ENCODE results near the gene PRKAR2B. TPM values are rescaled to one million over a fixed set of nuclear protein-coding genes. Genes with fewer than 3 reads are reported as not detected.
"Not testable (repeated sequence)": the region's sequence is repeated elsewhere in the genome, so short reads cannot be mapped to it uniquely, and the experiment has no call there.

Gene PRKAR2B
- total RNA-seq, 2 experiments from 2014 or later, result 1.1 to 1.3 TPM

DNA sequence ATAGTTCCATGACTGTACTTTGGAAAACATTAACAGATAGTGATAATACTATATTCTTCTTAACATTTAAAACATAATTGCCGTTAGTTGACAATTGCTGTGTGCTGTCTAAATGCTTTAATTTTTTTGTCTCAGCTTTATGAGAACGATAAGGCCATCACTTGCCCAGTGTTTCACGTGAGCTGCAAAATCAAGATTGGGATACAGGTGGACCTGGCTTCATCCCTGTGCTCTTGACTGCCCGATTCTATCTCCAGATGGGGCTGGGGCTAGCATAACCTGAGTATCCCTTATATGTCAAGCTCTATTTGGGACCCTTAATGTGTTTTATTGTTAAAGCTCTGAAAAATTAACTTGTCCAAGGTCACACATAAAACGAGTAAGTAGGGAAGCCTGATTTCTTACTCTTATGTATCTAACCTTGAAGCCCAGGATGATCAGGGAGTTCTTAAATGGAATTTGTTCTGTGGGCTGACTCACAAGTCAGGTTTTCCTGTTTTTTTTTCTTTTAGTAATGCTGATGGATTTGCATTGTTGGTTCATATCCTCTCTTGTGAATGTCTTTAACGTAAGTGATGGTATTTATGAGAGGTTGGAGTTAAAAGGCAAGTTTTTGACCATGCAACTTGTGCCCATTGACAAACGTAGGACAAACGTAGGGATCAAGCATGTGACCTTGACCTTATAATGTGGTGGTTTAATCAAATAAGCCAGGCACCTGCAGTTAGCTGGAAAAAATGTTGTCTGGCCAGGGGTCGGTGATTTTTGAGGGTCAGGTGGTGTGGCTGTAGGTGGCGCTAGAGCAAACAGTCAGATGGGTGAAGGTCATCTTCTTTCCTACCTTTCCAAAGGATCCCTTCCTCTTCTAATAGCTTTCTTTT is 3.6 kb downstream of the PRKAR2B start:
- DNase-seq (no peak), ATAC-seq (no peak)
- Mint-ChIP-seq H3K27ac (no peak overlapping the region), H3K4me1 (peaks cover 13% of the 10 kb centered on the region), H3K36me3 (no peaks in the 10 kb centered on the region), H3K27me3 (peaks cover 58% of the 10 kb centered on the region), H3K4me3 (no peak overlapping the region), H3K9me3 (ENCODE audit: low read depth) (no peaks in the 10 kb centered on the region)
- CTCF ChIA-PET, result no interaction called here

DNA sequence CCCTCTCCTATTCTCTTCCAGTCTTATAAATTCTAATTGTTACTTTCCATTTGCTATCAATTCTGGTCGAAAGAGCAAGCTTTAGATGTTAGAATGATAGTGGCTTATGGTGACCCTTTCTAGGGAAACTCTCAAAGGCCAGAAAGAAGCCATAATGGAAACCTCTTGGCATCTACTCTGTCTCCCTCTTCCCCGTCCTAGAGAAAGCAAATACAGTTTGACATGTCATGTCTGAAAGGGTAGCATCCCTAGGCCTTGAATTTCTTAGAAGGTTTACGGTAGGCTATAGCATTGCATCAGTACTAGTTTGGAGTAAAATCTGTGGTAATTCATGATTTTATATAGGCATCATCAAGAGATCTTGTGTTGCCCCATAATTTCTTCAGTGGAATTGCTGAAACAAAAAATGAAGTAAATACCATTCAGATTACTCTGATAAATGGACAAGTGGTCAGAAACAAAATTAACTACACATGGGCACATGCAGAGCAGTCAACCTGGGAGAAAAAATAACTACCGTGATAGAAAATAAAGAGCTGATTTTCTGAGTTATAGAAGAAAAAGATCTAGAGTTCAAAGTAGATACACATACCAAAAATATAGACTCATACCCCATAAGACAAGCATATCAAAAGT is 4.4 kb downstream of the PRKAR2B start:
- H3K36me3 Mint-ChIP-seq, result no peaks in the 10 kb centered on the region
- no peak overlapping the region for H3K4me3 Mint-ChIP-seq
- H3K27me3 Mint-ChIP-seq, result peaks cover 57% of the 10 kb centered on the region
- DNase-seq (no peak), ATAC-seq (no peak)
- H3K9me3 Mint-ChIP-seq (ENCODE audit: low read depth), result no peaks in the 10 kb centered on the region
- H3K27ac Mint-ChIP-seq, result no peak overlapping the region
- CTCF ChIA-PET, result no interaction called here
- H3K4me1 Mint-ChIP-seq, result peaks cover 12% of the 10 kb centered on the region

DNA sequence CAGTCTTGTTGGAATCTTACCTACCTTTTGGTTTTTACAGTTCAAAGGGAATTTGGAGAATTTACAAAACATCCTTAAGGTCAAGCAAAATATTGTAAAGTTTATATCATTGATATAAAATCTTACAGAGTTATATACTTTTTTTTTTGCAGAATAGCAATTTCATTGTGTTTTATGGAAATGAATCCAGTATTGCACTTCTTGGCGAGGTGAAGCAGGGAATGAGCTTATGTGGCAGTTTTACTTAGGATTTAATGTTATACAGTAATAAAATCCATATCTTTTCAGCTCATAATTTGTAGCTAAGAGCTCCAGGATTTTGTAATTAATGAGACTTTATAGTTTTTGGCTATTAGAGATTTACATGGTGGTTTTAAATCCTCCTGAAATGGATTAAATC is 5.0 kb downstream of the PRKAR2B start:
- Mint-ChIP-seq H3K9me3 (ENCODE audit: low read depth) (no peaks in the 10 kb centered on the region), H3K4me3 (no peak overlapping the region), H3K27ac (no peak overlapping the region), H3K27me3 (peaks cover 56% of the 10 kb centered on the region), H3K4me1 (peaks cover 10% of the 10 kb centered on the region), H3K36me3 (no peaks in the 10 kb centered on the region)
- DNase-seq (no peak), ATAC-seq (no peak)
- CTCF ChIA-PET, result no interaction called here

DNA sequence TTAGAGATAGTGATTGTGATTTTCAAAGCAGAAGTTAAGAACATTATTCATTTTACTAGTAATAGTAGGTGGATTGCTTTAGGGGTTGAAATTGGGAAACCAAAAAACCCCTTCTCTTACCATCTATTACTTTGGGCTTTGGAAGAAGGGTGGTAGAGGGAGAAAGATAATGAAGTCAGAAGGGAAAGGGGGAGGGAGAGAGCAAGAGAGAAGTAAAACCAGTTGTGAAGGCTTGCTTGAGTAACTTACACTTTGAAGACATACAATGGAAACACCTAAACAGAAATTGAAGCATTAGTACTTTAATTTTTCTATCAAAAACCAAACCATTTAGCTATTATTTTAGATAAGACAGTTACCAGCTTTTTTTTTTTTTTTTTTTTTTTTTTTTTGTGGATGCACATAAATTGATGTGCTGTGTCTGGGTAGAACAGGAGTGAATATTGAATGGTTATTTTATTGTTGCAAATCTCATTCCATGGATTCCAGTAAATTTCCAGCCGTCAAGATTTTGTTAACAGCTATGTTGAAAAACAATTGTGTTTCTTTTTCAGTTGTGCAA is 5.5 kb downstream of the PRKAR2B start:
- Mint-ChIP-seq H3K4me1 (peaks cover 10% of the 10 kb centered on the region), H3K4me3 (no peak overlapping the region), H3K9me3 (ENCODE audit: low read depth) (no peaks in the 10 kb centered on the region), H3K36me3 (no peaks in the 10 kb centered on the region), H3K27me3 (peaks cover 56% of the 10 kb centered on the region), H3K27ac (no peak overlapping the region)
- CTCF ChIA-PET, result no interaction called here
- ATAC-seq (no peak), DNase-seq (no peak)

DNA sequence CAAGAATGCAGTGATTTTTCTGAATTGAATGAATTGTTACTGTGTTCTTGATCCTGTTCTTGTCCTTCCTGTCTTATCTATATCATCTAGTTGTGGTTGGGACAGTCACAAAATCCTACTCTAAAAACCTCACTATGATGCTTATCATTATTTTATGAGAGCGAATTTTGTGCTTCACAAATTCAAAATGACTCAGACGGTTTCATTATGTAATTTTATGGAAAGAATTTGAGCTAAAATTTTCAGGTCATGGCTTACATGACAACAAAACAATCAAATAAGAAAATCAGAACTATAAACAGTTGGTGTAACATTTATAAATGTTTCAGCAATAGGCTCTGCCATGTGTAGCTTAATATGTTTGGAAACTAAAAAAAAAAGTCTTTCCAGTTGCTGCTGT is 6.9 kb downstream of the PRKAR2B start:
- Mint-ChIP-seq H3K27ac (no peak overlapping the region), H3K9me3 (ENCODE audit: low read depth) (no peaks in the 10 kb centered on the region), H3K36me3 (no peaks in the 10 kb centered on the region), H3K4me3 (no peak overlapping the region), H3K27me3 (peaks cover 45% of the 10 kb centered on the region), H3K4me1 (peaks cover 2% of the 10 kb centered on the region)
- DNase-seq (no peak), ATAC-seq (no peak)
- CTCF ChIA-PET, result no interaction called here

DNA sequence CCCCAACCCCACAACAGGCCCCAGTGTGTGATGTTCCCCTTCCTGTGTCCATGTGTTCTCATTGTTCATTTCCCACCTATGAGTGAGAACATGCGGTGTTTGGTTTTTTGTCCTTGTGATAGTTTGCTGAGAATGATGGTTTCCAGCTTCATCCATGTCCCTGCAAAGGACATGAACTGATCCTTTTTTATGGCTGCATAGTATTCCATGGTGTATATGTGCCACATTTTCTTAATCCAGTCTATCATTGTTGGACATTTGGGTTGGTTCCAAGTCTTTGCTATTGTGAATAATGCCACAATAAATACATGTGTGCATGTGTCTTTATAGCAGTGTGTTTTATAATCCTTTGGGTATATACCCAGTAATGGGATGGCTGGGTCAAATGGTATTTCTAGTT is 10.5 kb downstream of the PRKAR2B start:
- peaks cover 26% of the 10 kb centered on the region for H3K27me3 Mint-ChIP-seq
- H3K27ac Mint-ChIP-seq; H3K9me3 Mint-ChIP-seq (ENCODE audit: low read depth); H3K4me3 Mint-ChIP-seq; H3K36me3 Mint-ChIP-seq; DNase-seq; H3K4me1 Mint-ChIP-seq; ATAC-seq; CTCF ChIA-PET: not testable (repeated sequence)

DNA sequence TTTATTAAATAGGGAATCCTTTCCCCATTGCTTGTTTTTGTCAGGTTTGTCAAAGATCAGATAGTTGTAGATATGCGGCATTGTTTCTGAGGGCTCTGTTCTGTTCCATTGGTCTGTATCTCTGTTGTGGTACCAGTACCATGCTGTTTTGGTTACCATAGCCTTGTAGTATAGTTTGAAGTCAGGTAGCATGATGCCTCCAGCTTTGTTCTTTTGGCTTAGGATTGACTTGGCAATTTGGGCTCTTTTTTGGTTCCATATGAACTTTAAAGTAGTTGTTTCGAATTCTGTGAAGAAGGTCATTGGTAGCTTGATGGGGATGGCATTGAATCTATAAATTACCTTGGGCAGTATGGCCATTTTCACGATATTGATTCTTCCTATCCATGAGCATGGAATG is 11.6 kb downstream of the PRKAR2B start:
- H3K27me3 Mint-ChIP-seq, result peaks cover 22% of the 10 kb centered on the region
- H3K27ac Mint-ChIP-seq; ATAC-seq; H3K9me3 Mint-ChIP-seq (ENCODE audit: low read depth); DNase-seq; H3K4me1 Mint-ChIP-seq; H3K4me3 Mint-ChIP-seq; H3K36me3 Mint-ChIP-seq; CTCF ChIA-PET: not testable (repeated sequence)

DNA sequence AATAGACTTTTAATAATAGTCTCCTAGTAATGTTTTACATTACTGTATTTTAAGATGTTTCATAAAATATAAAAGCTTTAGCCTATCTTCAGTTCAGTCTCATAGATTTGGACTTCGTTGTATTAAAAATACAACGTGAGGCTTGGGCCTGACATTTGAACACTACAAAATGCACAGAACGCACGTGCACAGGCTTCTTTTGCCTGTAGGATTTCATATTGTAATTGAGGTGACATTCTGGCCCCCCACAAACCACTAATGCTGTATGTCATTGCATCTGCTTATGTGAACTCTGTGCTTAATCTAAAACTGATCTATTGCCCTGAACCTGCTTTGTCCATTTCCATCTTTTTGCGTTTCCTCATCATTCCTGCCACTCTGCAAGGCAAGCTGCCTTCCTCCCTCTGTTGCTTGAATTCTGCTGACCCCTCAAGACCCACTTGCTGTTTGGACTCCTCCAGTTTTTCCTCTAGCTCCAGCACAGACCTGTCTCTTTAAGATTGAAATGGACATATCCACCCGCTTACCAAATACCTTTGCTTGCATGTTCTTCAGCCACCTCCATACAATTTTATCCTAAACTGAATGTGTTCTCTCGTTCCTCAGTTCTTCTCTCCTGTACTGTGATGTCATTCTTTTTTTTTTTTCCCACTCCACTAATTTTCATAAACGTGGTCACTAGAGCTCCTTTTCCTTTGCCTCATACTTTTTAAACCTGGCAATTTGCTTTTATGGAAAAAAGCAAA is 12.4 kb downstream of the PRKAR2B start:
- CTCF ChIA-PET, result no interaction called here
- H3K9me3 Mint-ChIP-seq (ENCODE audit: low read depth), result no peaks in the 10 kb centered on the region
- peaks cover 17% of the 10 kb centered on the region for H3K27me3 Mint-ChIP-seq
- no peak for ATAC-seq
- no peak overlapping the region for H3K4me3 Mint-ChIP-seq
- H3K4me1 Mint-ChIP-seq, result no peaks in the 10 kb centered on the region
- no peak for DNase-seq
- no peaks in the 10 kb centered on the region for H3K36me3 Mint-ChIP-seq
- H3K27ac Mint-ChIP-seq, result no peak overlapping the region

DNA sequence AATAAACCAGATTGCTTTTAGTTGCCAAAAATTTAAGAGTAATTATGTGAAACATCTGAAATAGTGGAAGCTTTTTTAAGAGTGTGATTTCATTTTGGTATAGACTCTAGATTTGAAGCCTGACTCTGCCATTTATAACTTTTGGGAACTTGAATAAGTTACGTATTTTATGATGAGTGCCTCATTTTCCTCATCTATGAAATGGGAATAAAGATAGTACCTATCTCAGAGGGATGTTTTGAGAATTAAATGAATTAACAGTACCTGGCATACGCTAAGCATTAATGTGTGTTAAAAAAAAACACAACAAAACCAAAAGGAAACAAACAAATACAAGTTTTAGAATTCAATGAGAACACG is 12.9 kb downstream of the PRKAR2B start:
- CTCF ChIA-PET, result no interaction called here
- no peaks in the 10 kb centered on the region for H3K36me3 Mint-ChIP-seq
- no peaks in the 10 kb centered on the region for H3K4me1 Mint-ChIP-seq

DNA sequence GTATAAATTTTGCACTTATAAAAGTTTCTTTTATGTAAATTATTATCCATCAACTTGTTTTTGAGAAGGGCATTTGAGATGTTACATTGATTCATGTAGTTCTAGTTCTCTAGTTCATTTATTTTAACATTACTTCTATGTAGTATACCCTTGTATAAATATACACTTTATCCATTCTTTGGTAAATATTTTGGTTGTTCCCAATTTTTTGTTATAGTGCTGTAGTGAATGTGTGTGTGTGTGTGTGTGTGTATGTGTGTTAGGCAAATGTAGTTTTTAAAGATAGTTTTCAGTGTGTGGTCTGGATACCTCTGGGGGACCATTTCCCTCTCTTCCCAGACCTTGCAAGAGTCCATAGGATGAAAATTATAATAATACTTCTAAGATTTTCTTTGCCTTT is 15.0 kb downstream of the PRKAR2B start:
- ATAC-seq (no peak), DNase-seq (no peak)
- no peaks in the 10 kb centered on the region for H3K9me3 Mint-ChIP-seq (ENCODE audit: low read depth)
- no peaks in the 10 kb centered on the region for H3K4me1 Mint-ChIP-seq
- no peaks in the 10 kb centered on the region for H3K36me3 Mint-ChIP-seq
- CTCF ChIA-PET, result no interaction called here
- H3K27ac Mint-ChIP-seq, result no peak overlapping the region
- no peak overlapping the region for H3K4me3 Mint-ChIP-seq
- H3K27me3 Mint-ChIP-seq, result peaks cover 20% of the 10 kb centered on the region

More for the DNA sequence above, 12.9 kb downstream of the PRKAR2B start:
- H3K27ac Mint-ChIP-seq, result no peak overlapping the region
- H3K4me3 Mint-ChIP-seq, result no peak overlapping the region
- DNase-seq (no peak), ATAC-seq (no peak)
- H3K27me3 Mint-ChIP-seq, result peaks cover 17% of the 10 kb centered on the region
- H3K9me3 Mint-ChIP-seq (ENCODE audit: low read depth), result no peaks in the 10 kb centered on the region

DNA sequence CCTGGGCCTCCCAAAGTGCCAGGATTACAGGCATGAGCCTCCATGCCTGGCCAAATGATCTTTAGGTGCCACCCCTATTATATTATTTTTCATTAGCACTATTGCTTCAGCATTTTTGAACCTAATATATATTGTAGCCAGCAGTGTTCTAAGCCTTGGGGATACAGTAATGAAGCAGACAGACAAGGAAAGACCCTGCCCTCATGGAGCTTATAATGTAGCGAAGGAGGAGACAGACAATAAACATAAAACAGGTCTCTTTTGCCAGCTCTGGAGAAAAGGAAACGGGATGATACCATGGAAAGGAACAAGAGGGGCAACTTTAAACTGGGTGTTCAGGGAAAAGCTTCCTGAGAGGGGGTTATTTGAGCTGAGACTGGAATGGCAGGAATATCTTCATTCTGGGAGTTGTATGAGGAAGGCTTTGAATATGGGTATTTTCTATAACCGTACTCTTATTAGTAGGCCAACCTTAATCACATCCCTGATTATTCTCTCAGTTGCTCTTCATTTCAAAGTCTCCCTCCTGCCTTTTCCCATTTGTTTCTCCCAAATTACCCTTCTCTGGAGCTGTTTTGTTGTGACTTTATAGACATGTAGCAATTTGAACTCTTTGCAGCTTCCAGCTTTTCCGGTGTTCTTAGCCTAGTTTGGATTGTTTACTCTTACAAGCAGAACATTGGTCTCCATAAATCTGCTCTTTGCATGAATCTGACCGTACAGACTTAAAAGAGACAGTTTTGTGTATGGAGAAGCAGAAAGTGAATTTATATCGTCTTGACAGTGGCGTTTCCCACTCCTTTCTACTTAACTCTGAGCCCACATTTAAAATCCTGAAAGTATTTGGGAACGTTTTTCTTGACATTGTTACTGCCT is 19.0 kb downstream of the PRKAR2B start:
- H3K36me3 Mint-ChIP-seq, result no peaks in the 10 kb centered on the region

DNA sequence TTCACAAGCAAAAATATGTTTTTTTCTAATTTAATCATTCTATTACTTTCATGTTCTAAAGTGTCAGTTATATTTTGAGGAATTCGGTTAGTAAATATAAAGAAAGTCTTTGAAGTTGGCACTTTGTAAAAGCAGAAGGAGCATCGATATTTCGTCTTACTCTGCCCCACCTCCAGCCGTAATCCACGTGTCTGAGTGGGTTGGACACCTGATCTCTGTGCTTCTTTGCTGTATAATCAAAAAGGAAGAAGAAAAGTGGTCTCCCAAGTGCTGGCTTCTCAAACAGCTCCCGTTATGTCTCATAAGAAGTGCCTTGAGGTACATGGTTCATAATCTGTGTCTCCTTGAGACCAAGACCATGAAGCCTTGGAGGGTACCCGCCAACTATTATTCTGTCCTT is 19.8 kb downstream of the PRKAR2B start:
- ATAC-seq (no peak), DNase-seq (no peak)
- no peak overlapping the region for H3K27ac Mint-ChIP-seq
- no peaks in the 10 kb centered on the region for H3K9me3 Mint-ChIP-seq (ENCODE audit: low read depth)
- CTCF ChIA-PET, result no interaction called here
- H3K4me1 Mint-ChIP-seq, result no peaks in the 10 kb centered on the region
- no peaks in the 10 kb centered on the region for H3K36me3 Mint-ChIP-seq
- no peak overlapping the region for H3K4me3 Mint-ChIP-seq
- H3K27me3 Mint-ChIP-seq, result peaks cover 12% of the 10 kb centered on the region

More for the DNA sequence above, 19.0 kb downstream of the PRKAR2B start:
- ATAC-seq, result no peak
- H3K4me3 Mint-ChIP-seq, result no peak overlapping the region
- no peak overlapping the region for H3K27ac Mint-ChIP-seq
- CTCF ChIA-PET, result no interaction called here
- no peak for DNase-seq
- H3K9me3 Mint-ChIP-seq (ENCODE audit: low read depth), result no peaks in the 10 kb centered on the region
- H3K27me3 Mint-ChIP-seq, result peaks cover 12% of the 10 kb centered on the region
- no peaks in the 10 kb centered on the region for H3K4me1 Mint-ChIP-seq

DNA sequence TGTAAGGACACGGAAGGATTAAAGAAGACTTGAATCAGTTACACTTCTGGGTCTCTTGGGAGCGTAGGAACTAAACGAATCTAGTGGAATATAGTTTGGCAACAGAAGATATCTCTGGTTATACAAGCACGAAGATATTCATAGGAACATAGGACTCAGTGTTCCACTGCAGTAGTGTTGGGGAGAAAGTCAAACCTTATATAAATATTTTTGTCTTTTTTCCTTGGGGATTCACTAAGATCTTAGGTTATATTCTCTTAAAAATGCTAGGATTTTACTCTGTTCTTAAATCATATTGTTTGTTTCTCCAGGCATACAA is 21.4 kb downstream of the PRKAR2B start:
- CTCF ChIA-PET, result no interaction called here
- Mint-ChIP-seq H3K9me3 (ENCODE audit: low read depth) (no peaks in the 10 kb centered on the region), H3K27ac (no peak overlapping the region), H3K27me3 (peaks cover 11% of the 10 kb centered on the region), H3K36me3 (no peaks in the 10 kb centered on the region), H3K4me1 (no peaks in the 10 kb centered on the region), H3K4me3 (no peak overlapping the region)
- no peak for DNase-seq
- no peak for ATAC-seq

Measured in activated CD8-positive, alpha-beta memory T cell treated with anti-CD3 and anti-CD28 coated beads, Interleukin-2, amount 10 ng/mL, durations not matched to agents 7 days and 5 days (primary cell).